IPS DF 4.7 (cell line): Measurements from ENCODE around the gene NUTM2A.
"Not testable (repeated sequence)": the region's sequence is repeated elsewhere in the genome, so short reads cannot be mapped to it uniquely, and the experiment has no call there.

Source experiments
- DNase-seq: peaks from one replicate; pipeline ENCODE4 v3.0.0-alpha.2; 2013; ENCODE audit warnings: low spot score; ENCODE audit errors: extremely low read depth

NUTM2A gene, protein sequence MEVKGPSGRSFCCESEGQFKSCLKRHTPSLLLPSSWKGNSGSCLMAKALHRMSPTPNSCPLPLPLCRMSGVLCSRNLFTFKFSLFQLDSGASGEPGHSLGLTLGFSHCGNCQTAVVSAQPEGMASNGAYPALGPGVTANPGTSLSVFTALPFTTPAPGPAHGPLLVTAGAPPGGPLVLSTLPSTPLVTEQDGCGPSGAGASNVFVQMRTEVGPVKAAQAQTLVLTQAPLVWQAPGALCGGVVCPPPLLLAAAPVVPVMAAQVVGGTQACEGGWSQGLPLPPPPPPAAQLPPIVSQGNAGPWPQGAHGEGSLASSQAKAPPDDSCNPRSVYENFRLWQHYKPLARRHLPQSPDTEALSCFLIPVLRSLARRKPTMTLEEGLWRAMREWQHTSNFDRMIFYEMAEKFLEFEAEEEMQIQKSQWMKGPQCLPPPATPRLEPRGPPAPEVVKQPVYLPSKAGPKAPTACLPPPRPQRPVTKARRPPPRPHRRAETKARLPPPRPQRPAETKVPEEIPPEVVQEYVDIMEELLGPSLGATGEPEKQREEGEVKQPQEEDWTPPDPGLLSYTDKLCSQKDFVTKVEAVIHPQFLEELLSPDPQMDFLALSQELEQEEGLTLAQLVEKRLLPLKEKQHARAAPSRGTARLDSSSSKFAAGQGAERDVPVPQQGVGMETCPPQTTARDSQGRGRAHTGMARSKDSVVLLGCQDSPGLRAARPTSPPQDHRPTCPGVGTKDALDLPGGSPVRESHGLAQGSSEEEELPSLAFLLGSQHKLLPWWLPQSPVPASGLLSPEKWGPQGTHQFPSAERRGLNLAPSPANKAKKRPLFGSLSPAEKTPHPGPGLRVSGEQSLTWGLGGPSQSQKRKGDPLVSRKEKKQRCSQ

DNA sequence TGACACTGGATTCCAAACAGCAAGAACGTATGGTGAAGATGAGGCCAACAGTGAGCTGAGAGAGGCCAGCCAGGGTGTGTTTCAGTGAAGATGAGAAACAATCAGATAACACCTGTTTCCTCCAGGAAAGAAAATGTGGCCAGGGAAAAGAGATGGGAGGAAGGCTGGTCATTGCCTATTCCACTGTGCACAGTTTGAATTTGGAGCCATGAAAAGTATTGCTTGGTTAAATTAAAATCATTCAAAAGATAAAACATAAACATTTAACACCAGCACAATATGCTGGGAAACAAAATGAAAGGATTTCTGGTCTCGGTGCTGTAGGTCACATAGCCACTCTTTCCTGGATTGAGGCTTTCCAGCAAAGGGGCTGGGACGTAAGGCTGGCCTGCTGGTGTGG, at the start of gene NUTM2A:
NUTM2A (plus strand) TSS at position 301 of the 400 bp plus-strand sequence. CDS start 383 bp downstream, outside the sequence.
- not testable (repeated sequence) for DNase-seq

DNA sequence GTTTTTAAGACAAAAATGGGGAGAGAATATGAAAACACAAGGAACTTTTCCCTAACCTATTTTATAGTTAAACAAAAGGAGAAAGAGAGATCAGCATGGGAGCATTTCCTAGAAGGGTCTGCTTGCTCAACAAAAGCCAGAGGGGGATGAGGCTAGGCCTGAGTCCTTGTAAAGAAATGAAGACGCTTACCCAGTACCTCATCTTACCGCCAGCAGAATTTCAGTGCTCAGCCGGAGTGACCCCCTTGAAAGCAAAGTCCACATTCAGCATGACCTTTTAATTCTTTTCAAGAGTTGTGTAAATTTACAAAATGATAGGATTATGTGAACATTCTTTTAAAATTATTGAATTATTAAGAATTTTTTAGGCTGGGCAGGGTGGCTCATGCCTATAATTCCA, 47.7 kb upstream of the NUTM2A start:
- DNase-seq = not testable (repeated sequence)

DNA sequence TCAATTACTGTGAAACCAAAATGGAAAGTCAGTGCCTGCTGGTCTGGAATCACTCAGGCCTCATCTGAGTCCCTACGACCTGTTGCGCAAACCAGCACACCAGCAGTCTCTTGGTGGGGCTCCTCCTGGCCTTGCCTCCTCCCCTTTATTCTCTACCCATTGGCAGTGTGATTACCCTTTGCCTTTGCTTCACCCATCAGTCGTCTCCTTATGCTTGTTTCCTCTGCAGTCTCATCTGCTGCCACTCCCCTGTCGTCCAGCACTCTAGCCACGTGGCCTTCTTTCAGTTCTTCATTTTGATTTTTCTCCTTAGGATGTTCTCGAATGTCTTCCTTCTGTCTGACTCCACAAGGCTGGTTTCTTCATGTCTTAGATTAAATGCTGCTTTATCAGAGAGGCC, 40.8 kb upstream of the NUTM2A start:
- not testable (repeated sequence) for DNase-seq

DNA sequence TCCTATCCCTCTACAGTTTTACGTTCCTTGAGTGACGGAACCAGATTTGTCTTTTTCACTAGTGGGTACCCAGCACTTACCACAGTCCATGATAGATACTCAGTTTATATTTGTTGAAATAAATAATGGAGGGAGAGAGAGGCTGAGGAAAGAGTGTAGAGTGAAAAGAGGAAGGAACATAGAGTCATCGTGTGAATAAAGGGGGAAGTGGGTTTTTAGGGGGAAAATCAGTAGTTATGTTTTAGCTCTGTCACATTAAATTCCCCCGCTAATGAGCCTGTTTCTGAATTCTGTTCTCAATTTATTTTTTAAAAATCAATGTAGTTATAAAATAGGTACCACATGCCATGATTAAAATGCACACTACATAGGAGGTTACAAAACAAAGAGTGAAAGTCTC, 39.2 kb upstream of the NUTM2A start:
- DNase-seq = not testable (repeated sequence)

DNA sequence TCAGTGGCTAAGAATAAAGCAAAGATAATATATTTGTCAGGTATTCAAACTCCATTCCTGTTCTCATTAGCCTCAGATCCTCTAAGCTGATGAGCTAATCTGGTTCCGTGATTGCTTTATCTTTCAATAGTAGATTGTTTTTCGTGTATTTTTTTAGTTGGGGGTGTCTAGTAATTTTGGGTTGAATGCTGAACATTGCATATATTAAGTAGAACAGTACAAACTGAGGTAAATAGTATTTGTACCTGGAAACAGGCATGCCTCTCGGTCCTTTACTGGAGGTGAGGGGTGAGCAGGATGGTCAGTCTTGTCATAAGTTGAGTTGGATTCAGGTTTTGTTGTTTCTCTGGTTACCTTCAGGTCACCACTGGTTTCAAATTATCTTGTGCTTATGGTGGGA, 37.7 kb upstream of the NUTM2A start:
- not testable (repeated sequence) for DNase-seq

DNA sequence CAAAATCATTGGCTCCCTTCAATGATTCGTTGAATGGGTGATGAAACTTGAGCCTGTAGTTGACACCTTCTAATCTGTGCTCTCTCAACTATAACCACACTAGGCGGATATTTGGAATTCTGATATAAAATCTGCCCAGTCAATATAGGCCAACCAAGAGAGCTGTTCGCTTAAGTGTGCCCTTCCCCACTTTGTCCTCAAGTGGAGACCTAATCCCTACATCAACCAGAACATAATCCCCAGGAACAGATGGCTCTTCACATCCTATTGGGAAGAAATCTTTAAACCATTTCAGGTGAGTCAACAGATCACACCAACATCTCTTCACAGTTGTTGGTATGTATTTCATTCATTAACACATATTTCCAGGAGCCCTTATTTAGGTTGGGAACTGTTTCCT, 33.4 kb upstream of the NUTM2A start:
- not testable (repeated sequence) for DNase-seq

DNA sequence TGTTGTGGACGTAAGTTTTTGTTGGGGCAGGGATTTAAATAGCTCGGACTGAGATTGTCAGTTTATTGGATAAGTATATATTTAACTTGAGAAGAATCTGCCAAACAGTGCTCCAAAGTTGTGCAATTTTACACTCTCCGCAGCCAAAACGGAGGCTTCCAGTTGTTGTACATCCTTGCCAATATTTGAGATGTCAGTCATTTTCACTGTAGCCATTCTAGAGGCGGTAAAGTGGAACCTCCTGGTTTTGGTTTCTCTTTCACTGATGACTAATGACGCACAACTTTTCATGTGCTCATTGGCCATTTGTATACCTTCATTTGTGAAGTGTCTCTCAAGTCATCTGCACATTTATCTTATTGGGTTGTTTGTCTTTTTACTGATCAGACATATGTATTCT, 24.3 kb upstream of the NUTM2A start:
- DNase-seq = not testable (repeated sequence)

DNA sequence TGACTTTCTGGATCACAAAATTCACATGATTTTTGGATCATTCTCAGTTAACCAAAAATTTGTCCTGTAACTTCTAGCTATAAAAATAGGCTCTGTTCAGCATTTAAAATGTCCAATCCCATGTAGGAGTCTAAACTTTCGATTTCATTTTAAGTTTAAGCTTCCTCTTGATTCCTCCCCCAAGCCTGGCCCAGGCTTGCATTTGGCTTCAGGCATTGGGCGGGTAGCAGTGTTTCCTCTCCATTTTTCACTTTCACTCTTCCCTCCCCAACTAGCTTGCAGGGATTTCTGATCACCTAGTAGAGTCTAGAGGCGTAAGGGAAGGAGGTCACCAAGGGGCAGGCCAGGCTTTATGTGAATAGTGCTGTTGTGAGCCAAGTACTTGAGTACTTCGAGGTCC, 20.4 kb upstream of the NUTM2A start:
- not testable (repeated sequence) for DNase-seq

DNA sequence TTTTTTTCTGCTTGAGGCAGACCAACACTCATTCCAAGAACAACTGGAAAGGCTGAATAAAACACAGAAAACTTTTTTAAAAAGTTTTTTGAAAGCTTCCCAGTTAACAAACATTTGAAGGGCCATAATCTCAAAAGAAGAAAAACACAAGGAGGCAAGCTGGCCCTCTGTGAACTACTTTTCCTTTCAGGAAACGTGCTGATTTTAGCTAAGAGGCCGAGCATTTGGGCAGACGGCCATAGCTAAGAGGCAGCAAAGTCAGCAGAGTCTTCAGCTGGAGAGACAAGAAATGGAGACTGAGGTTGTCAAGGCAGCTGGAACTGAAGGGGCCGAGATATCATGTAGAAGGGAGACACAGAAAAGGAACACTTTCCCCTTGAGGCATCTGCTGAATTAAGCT, 18.3 kb upstream of the NUTM2A start:
- DNase-seq = not testable (repeated sequence)

DNA sequence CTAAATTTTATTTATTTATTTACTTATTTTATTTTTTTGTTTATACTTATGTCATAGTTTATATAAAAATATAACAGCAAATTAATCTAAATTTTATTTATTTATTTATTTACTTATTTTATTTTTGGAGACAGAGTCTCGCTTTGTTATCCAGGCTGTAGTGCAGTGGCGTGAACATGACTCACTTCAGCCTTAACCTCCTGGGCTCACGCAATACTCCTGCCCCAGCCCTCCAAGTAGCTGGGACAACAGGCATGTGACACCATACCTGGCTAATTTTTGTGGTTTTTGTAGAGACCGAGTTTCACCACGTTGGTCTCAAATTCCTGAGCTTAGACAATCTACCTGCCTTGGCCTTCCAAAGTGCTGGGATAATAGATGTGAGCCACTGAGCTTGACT, 14.9 kb upstream of the NUTM2A start:
- not testable (repeated sequence) for DNase-seq

DNA sequence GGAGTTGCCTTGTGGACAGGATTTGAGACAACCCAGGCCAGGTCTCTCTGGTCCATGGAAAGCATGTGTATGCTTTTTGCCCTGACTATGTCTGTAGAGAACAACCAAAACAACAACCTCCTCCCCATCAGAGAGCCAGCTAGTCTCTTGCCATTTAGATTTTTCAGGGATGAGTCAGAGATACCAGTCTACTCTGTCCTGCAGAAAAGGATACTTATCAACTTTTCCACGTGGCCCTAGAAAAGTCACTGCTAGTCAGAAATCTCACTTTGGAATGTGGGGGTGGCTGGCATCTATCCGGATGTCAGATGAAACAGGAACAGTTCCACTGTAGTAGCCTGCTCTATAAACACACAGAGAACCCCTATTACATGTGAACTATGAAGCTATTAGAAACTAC, 13.4 kb upstream of the NUTM2A start:
- not testable (repeated sequence) for DNase-seq

DNA sequence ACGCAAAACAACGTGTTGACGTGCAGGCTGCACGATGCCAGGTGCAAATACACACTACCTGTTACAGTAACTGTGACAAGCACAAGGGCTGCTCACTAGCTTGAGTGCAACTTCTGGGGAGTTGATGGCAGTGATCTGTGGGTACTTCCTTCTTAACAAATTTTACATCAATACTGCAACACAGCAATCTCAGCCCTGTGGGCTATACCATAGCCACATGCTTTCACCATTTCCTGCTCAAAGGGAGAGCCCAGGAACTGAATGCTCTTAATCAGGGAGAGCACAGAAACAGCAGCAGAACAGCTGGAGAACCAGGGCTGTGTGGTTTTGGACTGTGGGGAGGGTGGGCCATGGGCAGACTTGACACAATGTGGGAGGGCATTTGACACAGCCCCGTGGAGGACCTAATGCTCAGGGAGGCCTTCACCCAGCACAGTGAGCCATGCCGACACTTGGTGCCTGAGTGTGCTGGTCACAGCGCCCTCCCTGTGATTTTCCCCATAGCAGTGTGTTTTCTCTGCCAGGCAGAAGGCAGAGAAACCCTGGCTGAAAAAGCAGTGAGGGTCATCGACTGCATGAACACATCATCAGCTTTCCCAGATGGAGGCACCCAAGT, 12.0 kb upstream of the NUTM2A start:
- DNase-seq = not testable (repeated sequence)

DNA sequence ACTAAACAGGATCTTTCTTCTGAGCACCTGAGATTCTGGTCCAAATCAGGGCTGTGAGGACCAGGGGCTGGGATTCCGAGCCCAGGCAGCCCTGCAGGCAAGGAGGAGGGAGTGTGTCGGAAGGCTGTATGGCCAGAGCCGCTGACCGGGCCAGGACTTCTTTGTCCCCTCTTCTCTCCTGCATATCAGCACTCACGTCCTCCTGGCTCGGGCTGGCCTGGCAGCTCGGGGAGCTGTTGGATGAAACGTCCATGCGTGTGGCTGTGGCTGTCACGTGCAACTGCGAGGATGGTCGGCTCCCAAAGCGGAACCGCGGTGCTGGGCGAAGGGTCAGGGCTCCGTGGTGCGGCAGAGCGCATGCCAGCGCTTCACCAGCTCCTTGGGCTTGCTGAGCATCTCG, 11.4 kb upstream of the NUTM2A start:
- DNase-seq = not testable (repeated sequence)

DNA sequence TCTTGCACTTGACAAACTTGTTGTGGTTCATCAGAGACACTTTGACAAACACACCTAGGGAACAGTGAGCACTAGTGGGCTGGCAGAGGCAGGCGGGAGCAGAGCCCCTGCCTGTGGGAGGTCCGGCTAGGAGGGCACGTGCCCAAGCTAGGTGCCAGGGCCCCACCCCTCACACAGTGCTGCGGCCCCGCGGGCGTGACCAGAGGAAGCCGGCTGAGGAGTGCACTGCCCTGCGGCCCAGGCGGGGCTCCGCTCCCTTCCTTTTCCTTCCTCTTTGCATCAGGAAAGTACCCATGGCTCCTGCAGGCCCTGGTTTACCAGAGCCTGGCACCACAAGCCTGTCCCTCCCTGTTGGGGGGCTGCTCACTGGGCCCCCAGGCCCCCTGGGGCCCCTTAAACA, 9.1 kb upstream of the NUTM2A start:
- DNase-seq = not testable (repeated sequence)

DNA sequence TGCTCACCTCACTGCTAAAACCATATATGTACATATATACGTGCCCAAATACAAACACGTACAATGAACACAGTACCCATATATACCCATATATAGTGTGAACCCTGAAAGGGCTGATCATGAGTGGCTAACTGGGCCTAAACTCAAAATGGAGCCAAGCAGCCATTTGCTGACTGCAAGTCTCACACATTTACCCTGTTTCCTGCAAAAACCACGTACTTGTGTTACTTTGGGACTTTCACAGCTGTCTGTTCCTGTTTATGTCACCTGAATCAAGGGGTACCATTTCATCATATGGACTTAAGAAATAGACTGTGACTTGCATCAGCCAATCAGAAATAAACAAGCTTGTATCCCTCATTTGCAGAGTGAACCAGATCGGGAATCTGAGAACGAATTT, 5.9 kb upstream of the NUTM2A start:
- DNase-seq = not testable (repeated sequence)

DNA sequence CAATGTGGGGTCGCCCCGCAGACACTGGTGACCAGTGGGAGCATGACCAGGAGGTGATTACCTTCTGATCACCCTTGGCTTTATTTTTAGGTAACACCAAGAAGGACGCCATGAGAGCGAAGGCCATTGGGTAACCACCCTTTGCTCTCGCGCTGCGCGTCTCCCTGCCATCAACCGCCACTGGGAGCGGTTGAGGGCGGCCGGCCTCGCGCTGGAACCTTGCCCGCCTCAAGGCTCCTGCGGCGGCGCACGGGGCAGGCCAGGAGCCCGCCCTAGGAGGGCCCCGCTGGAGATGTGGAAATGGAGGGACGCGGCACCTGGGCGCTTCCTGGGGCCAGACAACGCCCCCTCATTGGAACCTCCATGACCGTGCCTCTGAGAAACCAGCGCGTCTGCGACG, 2.5 kb upstream of the NUTM2A start:
- DNase-seq = not testable (repeated sequence)

DNA sequence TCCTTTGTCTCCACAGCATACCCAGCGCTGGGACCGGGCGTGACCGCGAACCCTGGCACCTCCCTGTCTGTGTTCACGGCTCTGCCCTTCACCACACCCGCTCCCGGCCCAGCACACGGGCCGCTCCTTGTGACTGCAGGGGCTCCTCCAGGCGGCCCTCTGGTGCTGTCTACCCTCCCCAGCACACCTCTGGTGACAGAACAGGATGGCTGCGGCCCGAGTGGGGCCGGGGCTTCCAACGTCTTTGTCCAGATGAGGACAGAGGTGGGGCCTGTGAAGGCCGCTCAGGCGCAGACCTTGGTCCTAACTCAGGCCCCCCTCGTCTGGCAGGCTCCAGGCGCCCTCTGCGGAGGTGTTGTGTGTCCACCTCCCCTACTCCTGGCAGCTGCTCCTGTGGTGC, 3.0 kb downstream of the NUTM2A start:
- DNase-seq = not testable (repeated sequence)

DNA sequence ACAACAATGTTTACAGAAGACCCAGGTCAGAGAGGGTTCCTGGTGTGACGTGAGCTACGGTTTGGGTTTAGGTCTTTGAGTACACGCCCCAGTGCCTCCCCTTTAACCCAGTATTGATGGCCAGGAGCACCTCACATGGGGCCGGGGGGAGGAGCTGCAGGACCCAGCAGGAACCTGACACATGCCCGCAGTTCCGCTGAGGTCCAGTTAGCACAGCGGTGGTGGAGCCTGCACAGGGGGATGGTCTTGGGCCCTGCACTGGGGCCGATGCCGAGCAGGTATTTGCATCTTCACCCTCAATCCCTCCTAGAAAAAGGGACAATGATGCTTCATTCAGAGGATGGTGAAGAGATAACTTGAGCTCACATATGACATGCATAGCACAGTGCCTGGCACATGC, 4.0 kb downstream of the NUTM2A start:
- DNase-seq = not testable (repeated sequence)

DNA sequence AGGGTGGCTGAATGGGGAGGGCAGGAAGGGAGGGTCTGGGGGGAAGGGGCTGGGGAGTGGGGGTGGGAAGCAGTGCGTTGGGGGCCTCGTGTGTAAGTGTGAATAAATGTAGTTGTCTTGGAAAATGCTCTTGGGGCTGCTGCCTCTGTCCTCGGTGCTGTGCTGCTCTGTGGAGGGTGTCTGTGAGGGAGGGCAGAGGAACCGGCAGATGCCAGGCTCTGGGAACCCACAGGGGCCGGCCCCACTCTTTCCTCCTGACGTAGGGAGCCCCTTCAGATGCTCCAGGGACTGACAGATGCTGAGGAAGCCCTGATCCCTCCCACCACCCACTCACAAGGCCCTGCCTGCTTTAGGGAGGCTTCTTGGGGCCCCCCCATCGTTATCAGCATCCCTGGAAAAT, 9.6 kb downstream of the NUTM2A start:
- not testable (repeated sequence) for DNase-seq

DNA sequence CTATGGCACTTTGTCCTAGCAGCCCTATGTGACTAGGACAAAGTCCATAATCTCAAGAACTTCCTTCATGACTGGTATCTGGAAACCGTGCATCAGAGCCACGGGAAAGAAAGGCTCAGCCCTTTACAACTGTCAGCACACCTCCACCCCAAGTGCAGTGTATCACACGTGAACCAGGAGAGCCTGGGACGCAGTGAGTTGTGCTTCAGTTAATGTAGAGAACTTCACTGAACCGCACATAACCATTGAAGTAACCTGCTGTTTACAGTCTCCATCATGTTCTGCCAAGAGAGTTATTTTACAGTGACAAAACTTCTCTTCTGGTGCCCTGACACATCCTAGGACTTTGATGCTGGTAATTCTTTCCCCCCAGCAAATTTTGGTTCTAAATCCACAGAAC, 12.0 kb downstream of the NUTM2A start:
- DNase-seq = not testable (repeated sequence)

DNA sequence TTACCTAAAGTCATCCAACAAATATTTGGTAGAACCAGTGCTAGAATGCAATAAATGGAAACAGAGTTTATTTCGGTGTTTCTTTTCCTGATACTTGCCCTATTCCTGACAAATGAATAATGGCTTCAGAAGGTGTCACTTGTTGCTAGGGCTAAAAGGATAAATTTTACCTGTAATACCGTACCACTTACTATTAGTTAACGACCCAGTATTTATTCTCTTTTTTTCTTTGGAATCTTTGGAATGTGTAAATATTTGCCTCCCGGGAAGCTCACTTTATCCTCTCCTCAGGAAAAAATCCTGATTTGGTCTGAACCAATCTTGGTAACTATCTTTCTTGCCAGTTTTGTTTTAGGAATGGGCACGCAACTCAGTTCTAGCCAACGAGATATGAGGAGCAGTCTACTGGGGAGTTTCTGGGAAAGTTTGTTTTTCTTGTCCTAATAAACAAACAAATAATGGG, 14.1 kb downstream of the NUTM2A start:
- DNase-seq = not testable (repeated sequence)

DNA sequence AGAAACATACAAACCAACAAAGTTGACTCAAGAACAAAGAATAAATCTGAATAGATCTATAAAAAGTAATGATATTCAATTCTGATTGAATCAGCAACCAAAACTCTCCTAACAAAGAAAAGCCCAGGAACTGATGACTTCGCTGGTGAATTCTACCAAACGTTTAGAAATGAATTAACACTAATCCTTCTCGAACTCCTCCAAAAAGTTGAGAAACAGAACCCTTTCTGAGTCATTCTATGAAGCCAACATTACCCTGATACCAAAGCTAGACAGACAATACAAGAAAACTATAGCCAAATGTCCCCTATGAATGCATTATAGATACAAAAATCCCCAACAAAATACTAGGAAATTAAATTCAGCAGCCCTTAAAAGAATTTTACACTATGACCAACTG, 16.9 kb downstream of the NUTM2A start:
- DNase-seq = not testable (repeated sequence)
